K562 (cell line): ENCODE measurements around the gene MYO15B. TPM values are rescaled to one million over a fixed set of nuclear protein-coding genes. Genes with fewer than 3 reads are reported as not detected.

Source experiments
- ATF2 ChIP-seq: sonication (generic); formaldehyde crosslinking; IDR thresholded peaks from 2 replicates; pipeline ENCODE4 v1.8.1; 2022; ENCODE audit warnings: missing genetic modification reagents
- ATF7 ChIP-seq: fragments of 450-650 bp; IDR thresholded peaks from 2 replicates; pipeline ENCODE4 v1.7.1; 2014; ENCODE audit warnings: mild to moderate bottlenecking, moderate library complexity
- BDP1 ChIP-seq: IDR thresholded peaks from 3 replicates; pipeline ENCODE4 v1.6.1; 2011; ENCODE audit not compliant: insufficient read length, insufficient read depth
- E4F1 ChIP-seq: fragments of 250-450 bp; sonication (Bioruptor Pico); IDR thresholded peaks from 2 replicates; pipeline ENCODE4 v1.5.0; 2021; ENCODE audit warnings: mild to moderate bottlenecking, borderline replicate concordance
- EGR1 ChIP-seq: fragments of 450-650 bp; conservative IDR thresholded peaks from 2 replicates; pipeline ENCODE4 v1.6.1; 2017; ENCODE audit warnings: mild to moderate bottlenecking
- FOXA3 ChIP-seq, 2 experiments: fragments of 450-650 bp in 1 of 2; sonication (generic) in 1 of 2; formaldehyde crosslinking; IDR thresholded peaks in 1 of 2; conservative IDR thresholded peaks in 1 of 2; 2 replicates each; pipeline versions ENCODE4 v1.4.0 to v1.8.0; 2020 to 2022; ENCODE audit warnings: mild to moderate bottlenecking in 2 of 2, missing genetic modification reagents in 1 of 2
- GTF2E2 ChIP-seq: fragments of 200-800 bp; sonication (Bioruptor generic); IDR thresholded peaks from 2 replicates; pipeline ENCODE4 v1.6.1; 2016; ENCODE audit warnings: missing genetic modification characterization, missing compliant biosample characterization
- KDM4B ChIP-seq, 2 experiments: fragments of 450-650 bp in 1 of 2; sonication (generic) in 1 of 2; IDR thresholded peaks; 2 replicates each; pipeline ENCODE4 v1.6.1; 2016 to 2017; ENCODE audit warnings: borderline replicate concordance in 2 of 2, antibody characterized with exemption in 1 of 2, low read depth in 1 of 2, mild to moderate bottlenecking in 1 of 2
- KLF10 ChIP-seq: fragments of 250-450 bp; sonication (Bioruptor Pico); IDR thresholded peaks from 2 replicates; pipeline ENCODE4 v1.6.1; 2021; ENCODE audit warnings: matching md5 sums
- MCM5 ChIP-seq: fragments of 450-650 bp; IDR thresholded peaks from 2 replicates; pipeline ENCODE4 v1.6.1; 2016; ENCODE audit warnings: low read depth
- NEUROD1 ChIP-seq: fragments of 150-350 bp; IDR thresholded peaks from 2 replicates; pipeline ENCODE4 v1.6.1; 2014; ENCODE audit warnings: borderline replicate concordance, low read length, low read depth; ENCODE audit not compliant: partially characterized antibody
- RNF2 ChIP-seq: sonication (generic); IDR thresholded peaks from 2 replicates; pipeline ENCODE4 v1.6.1; 2016
- SAFB2 ChIP-seq: fragments of 200-400 bp; formaldehyde crosslinking; IDR thresholded peaks from 2 replicates; pipeline ENCODE4 v1.6.1; 2018; ENCODE audit warnings: borderline replicate concordance, low read length, low read depth, moderate library complexity; ENCODE audit not compliant: severe bottlenecking
- TSHZ1 ChIP-seq: fragments of 250-450 bp; sonication (Bioruptor Pico); IDR thresholded peaks from 2 replicates; pipeline ENCODE4 v1.4.0; 2020; ENCODE audit warnings: mild to moderate bottlenecking, moderate library complexity
- ZBTB34 ChIP-seq: fragments of 250-450 bp; sonication (Bioruptor Pico); IDR thresholded peaks from 2 replicates; pipeline ENCODE4 v1.8.0; 2021; ENCODE audit warnings: mild to moderate bottlenecking, moderate library complexity
- ZBTB7A ChIP-seq: IDR thresholded peaks from 2 replicates; pipeline ENCODE4 v1.6.1; 2011; ENCODE audit warnings: low read depth, mild to moderate bottlenecking, low read length, moderate library complexity, borderline replicate concordance; ENCODE audit not compliant: control insufficient read depth
- ZNF431 ChIP-seq: sonication (generic); formaldehyde crosslinking; IDR thresholded peaks from 2 replicates; pipeline ENCODE4 v1.8.0; 2022; ENCODE audit warnings: mild to moderate bottlenecking, missing genetic modification reagents
- polyA plus RNA-seq, 8 experiments: library from polyadenylated mRNA; depleted of rRNA in 4 of 8; stranded (reverse) in 5 of 8; unstranded in 3 of 8; fragments of >200 nt; fragmentation: Nextera tagmentation in 2 of 8; fragmentation: Illumina TruSeq in 1 of 8; extraction: Ambion mirVana in 2 of 8; extraction: Trizol in 1 of 8; gene quantifications; 2 replicates each; pipeline versions ENCODE4 v1.2.1 to v1.2.3, GENCODE V29; 2011 to 2014; ENCODE audit warnings: inconsistent platforms in 1 of 8, missing spikeins in 1 of 8
- total RNA-seq, 7 experiments: library from RNA; depleted of rRNA in 6 of 7; stranded (reverse); fragments of >200 nt in 6 of 7; fragmentation: Illumina TruSeq in 2 of 7; extraction: Trizol in 2 of 7; gene quantifications; 2 replicates each; pipeline versions ENCODE4 v1.2.1 to v1.2.3, GENCODE V29; 2011 to 2021; ENCODE audit warnings: low replicate concordance in 1 of 7

Gene MYO15B
- total and polyA plus RNA-seq, 9 of the 15 experiments (the other 6 are each of a cell fraction or from before 2014, with no cell fraction given) = 0.05 to 3.1 (median 0.83) TPM; not detected in 2

- no peak for TF ChIP-seq ZBTB34 (CRISPR knock-in tag)
- TF ChIP-seq BDP1 = no peak
- no peak for TF ChIP-seq TSHZ1
- peak; percentile 45 for TF ChIP-seq ATF7
- TF ChIP-seq ZNF431 (CRISPR knock-in tag) = no peak
- TF ChIP-seq FOXA3 (CRISPR knock-in tag; conservative IDR thresholded peaks at IDR 0.05 in 1 of 2, IDR thresholded peaks at IDR 0.05 in 1 of 2) = no peak
- no peak for TF ChIP-seq KLF10 (CRISPR knock-in tag)
- TF ChIP-seq NEUROD1 = no peak
- TF ChIP-seq MCM5 = no peak
- no peak for TF ChIP-seq KDM4B (IDR thresholded peaks at IDR 0.05; ENCODE audit: borderline replicate concordance in 2 of 2, low read depth in 1 of 2)
- peak; percentile 44; the same call in 1 of the 2 replicates for TF ChIP-seq ZBTB7A
- TF ChIP-seq E4F1 = no peak
- TF ChIP-seq EGR1 = no peak
- TF ChIP-seq RNF2 = no peak
- TF ChIP-seq ATF2 = no peak
- TF ChIP-seq GTF2E2 (tag) = no peak
- TF ChIP-seq SAFB2 = no peak
Measured at GRCh38 chr17:75571197-75571884, 16.3 kb upstream of the MYO15B start (continued).
